DMS53 treated with DMSO at 0.1 percent for 48 hours (cell line): ENCODE data around the gene RBM20.
"Not testable (repeated sequence)": the region's sequence is repeated elsewhere in the genome, so short reads cannot be mapped to it uniquely, and the experiment has no call there.

Experiments
- DNase-seq: peaks from one replicate; lab custom pipeline; 2025; ENCODE audit not compliant: unreplicated experiment; lab: John Stamatoyannopoulos, UW

The RBM20 gene

DNA sequence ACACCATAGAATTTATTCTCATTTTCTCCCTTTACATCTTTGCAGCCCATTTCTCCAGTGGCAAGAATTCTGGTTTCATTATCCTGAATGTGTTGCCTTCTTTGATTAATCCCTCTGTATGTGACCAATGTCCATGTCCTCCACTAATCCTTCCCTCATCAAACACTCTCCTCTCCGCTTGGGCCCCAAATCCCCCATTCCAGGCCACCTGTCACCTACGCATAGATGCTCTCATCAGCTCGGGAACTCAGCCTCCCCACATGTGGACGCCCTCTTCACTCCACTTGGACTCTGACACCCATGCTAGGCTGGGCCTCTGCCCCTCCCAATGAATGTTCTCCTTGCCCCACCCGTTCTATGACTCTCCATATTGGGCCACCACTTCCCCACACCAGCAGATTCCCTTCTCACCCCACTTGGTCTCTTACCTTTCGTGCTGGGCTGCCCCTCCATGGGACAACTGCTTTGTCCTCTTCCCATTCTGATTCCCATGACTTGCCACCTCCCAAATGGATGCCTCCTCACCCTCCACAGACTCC, 18.7 kb upstream of the RBM20 start:
- DNase-seq = no peak

GRCh38 chr10:110625951-110626855, 17.9 kb upstream of the RBM20 start:
- DNase-seq = no peak

DNA sequence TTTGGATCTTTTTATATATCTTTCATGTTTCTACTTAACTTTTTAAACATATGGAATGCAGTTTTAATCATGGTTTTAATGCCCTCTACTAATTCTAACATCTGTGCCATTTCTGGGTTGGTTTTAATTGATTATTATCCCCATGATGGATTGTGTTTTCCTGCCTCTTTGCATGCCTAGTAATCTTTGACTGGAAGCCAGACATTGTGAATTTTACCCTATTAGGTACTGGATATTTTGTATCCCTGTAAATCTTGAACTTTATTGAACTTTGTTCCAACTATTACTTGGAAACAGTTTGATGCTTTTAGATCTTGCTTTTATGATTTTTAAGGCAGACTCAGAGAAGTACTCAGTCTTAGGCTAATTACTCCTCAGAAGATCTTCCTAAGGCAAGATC, 16.0 kb upstream of the RBM20 start:
- DNase-seq = no peak

GRCh38 chr10:110629680-110630191, 14.4 kb upstream of the RBM20 start:
- DNase-seq = peak; percentile 93

DNA sequence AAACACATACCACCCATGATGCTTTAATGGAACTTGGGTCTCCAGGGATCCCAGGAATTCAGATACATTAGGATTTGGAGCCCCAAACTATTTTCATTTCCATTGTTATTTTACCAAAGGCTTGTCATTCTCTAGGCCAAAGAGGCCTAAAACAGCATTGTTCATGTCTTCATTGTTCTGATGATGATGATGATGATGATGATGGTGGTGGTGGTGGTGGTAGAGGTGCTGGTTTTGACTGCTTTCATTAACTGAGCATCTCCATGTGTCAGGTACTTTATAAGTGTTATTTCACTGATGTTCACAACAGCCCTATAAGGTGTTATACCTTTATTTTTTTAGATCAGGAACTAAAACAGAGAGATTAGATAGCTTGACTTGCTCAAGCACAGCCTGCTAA, 12.2 kb upstream of the RBM20 start:
- no peak for DNase-seq

DNA sequence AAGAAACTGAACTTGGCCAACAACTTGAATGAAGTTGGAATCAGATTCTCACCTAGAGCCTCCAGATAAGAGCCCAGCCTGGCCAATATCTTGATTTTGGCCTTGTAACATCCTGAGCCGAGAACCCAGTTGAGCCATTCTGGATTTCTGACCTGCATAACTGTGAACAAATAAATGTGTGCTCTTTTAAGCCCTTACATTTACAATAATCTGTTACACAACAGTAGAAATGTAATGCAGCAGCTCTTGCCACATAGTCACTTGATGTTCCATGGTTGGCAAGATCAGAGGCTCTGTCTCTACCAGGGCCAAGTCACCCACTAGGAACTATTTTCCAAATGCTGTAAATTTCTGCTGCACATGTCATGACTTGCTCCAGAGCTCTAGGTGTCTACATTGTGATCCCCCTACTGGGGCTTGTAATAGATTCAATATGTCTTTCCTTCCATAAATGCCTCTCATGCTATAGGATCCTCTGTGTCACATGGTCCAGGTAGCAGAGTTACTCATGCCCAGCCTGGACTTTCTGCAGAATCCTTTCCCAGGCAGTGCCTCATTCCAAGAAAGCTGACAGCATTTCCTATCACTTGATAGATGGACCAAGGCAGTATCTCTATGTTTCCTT, 11.4 kb upstream of the RBM20 start:
- DNase-seq = no peak

- DNase-seq = peak; percentile 84
Measured at GRCh38 chr10:110634527-110635209, 9.5 kb upstream of the RBM20 start.

- DNase-seq = no peak
Measured at GRCh38 chr10:110636572-110636931, 7.6 kb upstream of the RBM20 start.

DNA sequence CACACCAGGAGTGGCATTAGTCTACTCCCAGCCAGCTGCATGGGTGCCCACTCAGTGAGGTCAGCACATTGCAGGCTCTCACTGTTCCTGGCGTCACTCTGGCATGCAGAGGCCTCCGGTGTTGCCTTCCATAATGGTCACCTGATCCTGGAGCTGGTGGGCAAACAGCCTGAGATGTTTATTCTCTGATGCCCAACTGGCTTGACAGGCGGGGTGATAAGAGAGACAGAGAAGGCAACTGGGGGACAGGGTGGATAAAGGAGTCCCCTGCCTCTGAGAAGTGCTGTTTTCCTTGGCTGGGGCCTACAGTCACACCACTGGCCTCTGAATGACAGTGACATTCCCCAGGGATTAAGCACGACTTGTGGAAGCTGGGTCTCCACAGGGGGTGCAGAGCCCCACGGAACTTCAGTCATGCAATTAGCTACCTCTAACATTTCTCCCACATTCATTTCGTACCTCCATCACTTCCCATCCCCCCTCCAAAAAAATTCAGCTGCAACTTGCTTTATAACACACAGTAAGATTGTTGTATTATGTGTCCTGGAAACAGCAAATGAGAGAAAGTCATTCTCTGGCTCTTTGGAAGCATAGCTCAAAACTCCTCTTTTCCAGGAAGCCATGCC, 7.1 kb upstream of the RBM20 start:
- no peak for DNase-seq

GRCh38 chr10:110637558-110638053, 6.5 kb upstream of the RBM20 start:
- DNase-seq = no peak

DNA sequence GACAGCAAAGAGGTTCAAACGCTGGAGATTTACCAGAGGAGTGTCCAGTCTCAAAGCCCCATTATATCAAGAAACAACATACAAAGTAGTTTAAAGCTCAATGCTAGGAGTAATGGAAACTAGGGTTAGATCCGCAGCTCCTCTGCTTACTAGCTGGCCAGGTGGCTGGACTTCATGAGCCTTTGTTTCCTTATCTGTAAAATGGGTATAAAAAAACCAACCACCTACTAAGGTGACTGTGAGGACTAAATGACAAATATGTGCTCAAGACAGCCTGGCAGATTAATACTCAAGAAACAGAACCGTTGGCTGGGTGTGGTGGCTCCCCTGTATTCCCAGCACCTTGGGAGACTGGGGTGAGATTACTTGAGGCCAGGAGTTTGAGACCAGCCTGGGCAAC, 5.8 kb upstream of the RBM20 start:
- DNase-seq = no peak

GRCh38 chr10:110639046-110639445, 5.1 kb upstream of the RBM20 start:
- DNase-seq = not testable (repeated sequence)

DNA sequence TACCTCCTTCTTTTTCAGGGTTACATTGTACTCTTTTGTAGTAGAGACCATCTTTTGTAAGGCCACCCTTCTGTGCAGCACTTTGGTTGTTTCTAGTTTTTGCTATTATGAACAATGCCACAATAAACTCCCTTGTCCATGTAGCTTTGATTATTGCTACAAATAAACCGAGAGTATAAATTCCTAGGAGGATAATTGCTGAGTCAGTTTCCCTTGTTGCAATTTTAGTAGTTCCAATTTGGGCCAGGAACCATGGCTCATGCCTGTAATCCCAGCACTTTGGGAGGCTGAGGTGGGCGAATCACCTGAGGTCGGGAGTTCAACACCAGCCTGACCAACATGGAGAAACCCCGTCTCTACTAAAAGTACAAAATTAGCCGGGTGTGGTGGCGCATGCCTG, 4.3 kb upstream of the RBM20 start:
- DNase-seq = not testable (repeated sequence)

- DNase-seq = peak; percentile 98
Measured at GRCh38 chr10:110641256-110641655, 2.9 kb upstream of the RBM20 start.

DNA sequence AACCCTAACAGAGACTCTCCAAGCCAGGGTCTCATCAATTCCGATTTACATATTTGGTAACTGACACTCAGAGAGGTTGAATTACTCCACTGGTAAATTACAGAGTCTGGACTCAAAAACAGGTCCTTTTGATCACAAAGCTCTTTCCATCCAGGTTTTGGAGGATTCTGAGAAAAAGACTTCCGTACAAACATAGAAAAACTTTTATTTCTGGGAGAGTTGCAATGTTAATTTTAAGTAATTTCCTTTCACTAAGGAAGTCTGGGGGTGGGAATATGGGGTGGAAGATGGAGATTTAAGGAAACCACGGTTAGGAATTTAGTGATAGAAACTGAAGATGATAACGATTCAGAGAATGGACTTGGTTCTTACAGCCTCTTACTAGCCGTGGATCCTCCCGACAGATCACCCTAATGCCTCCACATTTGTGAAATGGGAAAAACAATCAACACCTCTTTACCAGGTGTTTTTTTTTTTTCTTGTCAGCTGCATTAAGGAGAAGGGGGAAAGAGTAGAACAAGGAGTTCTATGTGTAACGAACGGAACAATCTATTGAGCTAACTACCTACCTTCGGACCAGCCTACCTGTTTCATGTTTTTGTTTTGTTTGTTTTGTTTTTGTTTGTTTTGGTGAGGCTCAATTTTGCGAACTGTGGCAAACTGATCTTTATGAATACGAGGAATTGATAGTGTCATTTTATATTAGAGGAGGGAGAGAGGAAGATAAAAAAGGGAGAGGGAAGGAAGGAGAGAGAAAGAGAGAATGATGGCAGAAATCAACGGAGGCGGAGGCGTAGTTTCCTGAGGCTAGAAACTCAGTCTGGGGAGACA, 1.7 kb upstream of the RBM20 start:
- DNase-seq = peak; percentile 52

DNA sequence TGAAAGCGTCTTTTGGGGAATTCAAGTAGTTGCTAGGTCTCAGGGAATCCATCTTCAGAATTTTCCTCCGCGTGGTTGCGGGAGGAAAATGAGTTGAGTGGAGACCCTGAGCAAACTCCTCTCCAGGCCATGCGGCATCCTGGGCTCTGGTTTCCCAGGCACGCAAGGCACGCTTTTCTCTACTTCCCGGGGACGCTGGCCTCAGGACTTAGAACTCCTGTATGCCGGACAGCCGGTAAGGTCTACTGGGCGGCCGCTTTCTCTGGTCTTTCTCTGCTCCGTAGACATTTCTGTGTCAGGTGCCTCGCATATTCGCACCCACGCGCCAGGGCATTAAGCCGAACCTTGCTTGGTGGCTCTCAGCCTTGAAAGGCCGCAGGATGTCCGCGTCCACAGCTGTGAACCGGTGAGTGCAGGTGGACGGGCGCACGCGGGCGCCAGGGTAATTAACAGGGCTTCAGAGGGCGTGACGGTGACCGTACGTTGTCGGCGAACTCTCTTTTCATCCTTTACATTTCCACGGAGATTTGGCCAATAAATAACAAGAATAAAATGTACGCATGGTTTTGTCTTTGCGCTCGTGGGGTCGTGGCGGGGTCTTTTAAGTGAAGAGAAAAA, 992 bp upstream of the RBM20 start:
- DNase-seq = peak; percentile 68

DNA sequence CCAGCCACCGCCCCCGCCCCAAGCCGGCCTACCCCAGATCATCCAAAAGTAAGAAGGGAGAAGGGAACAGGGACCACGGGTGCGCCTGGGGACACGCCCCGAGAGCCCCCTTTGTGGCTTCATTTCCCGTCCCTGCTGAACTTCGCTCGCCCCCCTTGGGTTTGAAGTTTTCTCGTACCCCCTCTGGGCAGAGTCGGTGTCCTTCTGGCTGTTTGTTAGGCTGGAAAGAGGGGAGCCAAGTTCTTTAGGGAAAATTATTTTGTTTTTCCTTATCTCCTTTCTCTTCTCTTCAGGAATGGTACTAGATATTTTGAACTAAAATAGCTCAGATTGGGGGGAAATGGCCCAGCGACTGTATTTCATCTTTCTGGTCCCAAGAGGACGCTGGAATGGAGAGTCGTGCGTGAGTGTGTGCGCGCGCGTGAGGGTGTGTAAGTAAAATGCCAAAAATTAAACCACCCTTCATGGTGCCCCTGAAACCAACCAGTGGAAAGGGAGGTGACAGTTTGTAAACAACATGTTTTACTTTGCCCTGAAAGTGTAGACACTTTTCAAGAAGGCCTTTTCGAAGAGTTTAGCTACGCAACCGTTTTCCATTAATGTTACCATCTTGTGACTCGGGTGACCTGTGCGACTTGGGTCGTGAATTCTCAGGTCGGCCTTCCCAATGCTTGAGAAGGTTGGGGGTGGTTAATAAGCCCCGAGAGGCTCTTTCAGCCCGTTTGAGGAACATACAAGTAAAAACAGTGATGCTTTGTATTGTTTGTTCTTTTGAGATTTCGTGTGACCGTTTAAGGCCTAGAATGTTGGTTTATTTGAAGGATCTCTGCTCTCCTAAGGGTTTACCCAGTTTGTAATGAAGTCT, 694 bp downstream of the RBM20 start:
- peak; percentile 38 for DNase-seq

DNA sequence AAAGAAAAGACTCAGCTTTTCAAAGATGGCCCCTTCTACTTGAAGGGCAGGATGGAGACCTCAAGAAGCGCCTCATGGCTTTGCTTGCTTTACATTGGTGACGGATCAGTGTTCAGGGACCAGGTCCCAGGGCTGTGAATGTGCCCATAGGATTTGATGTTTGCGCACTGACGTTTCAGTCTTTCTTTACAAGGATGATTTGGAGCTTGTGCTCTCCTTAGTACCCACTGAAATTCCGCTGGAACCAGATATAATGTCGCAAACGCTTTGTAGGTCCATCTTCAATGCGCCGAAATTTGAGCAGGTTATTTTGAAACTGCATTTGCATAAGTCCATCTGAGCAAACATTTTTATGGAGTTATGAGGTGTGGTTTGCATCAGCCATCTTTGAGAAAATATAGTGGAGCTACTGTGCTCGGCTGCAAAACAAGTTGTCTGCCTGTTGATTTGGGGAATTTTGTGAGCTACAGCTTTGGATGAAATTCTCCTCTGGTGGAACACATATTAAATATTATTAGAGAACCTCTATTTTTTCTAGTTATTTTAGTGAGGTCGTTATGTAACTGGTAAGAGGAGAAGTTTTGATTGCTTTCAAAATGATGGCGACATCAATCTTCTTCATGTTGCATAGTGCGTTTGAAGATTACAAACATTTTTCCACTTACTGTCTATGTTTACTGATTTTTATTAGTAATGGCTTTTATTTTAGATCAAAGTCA, 2.4 kb downstream of the RBM20 start:
- DNase-seq = peak; percentile 83
